Hematopoietic multipotent progenitor cell treated with erythropoietin and hydrocortisone succinate and interleukin-3 and kit ligand, for 8 days (in vitro differentiated cells): Measurements from ENCODE around the gene GXYLT2.
A peak's percentile ranks its signal among the peaks of the same experiment; 100 is the strongest.

Experiments used
- DNase-seq: peaks from one replicate; pipeline ENCODE4 v3.0.0-alpha.2; 2015

Gene GXYLT2

GRCh38 chr3:72941245-72941644, 53.4 kb downstream of the GXYLT2 start:
- no peak for DNase-seq

- no peak for DNase-seq
Observed at GRCh38 chr3:72942427-72942826, 54.6 kb downstream of the GXYLT2 start.

GRCh38 chr3:72944696-72945095, 56.9 kb downstream of the GXYLT2 start:
- DNase-seq, result no peak

- no peak for DNase-seq
Observed at GRCh38 chr3:72947715-72948490, 60.1 kb downstream of the GXYLT2 start.

GRCh38 chr3:72949016-72949415, 61.2 kb downstream of the GXYLT2 start:
- DNase-seq, result no peak

GRCh38 chr3:72950372-72950771, 62.5 kb downstream of the GXYLT2 start:
- no peak for DNase-seq

- DNase-seq, result no peak
Observed at GRCh38 chr3:72950801-72951200, 63.0 kb downstream of the GXYLT2 start.

GRCh38 chr3:72951259-72951722, 63.4 kb downstream of the GXYLT2 start:
- DNase-seq, result no peak

GRCh38 chr3:72953325-72953956, 65.6 kb downstream of the GXYLT2 start:
- no peak for DNase-seq

GRCh38 chr3:72957297-72957696, 69.5 kb downstream of the GXYLT2 start:
- no peak for DNase-seq

GRCh38 chr3:72959336-72959735, 71.5 kb downstream of the GXYLT2 start:
- no peak for DNase-seq

GRCh38 chr3:72960812-72961518, 73.1 kb downstream of the GXYLT2 start:
- DNase-seq, result peak; percentile 6

- no peak for DNase-seq
Observed at GRCh38 chr3:72961752-72962151, 73.9 kb downstream of the GXYLT2 start.

GRCh38 chr3:72962317-72962716, 74.5 kb downstream of the GXYLT2 start:
- no peak for DNase-seq

GRCh38 chr3:72964633-72965032, 76.8 kb downstream of the GXYLT2 start:
- no peak for DNase-seq

- no peak for DNase-seq
Observed at GRCh38 chr3:72968266-72968664, 80.4 kb downstream of the GXYLT2 start.

GRCh38 chr3:72969766-72970165, 81.9 kb downstream of the GXYLT2 start:
- DNase-seq, result no peak

- no peak for DNase-seq
Observed at GRCh38 chr3:72970942-72971341, 83.1 kb downstream of the GXYLT2 start.

- DNase-seq, result no peak
Observed at GRCh38 chr3:72972706-72973030, 84.8 kb downstream of the GXYLT2 start.

GRCh38 chr3:72973031-72973723, 85.3 kb downstream of the GXYLT2 start:
- DNase-seq, result no peak

- no peak for DNase-seq
Observed at GRCh38 chr3:72973786-72974185, 85.9 kb downstream of the GXYLT2 start.

GRCh38 chr3:72974956-72975355, 87.1 kb downstream of the GXYLT2 start:
- DNase-seq, result no peak

- no peak for DNase-seq
Observed at GRCh38 chr3:72976281-72976741, 88.5 kb downstream of the GXYLT2 start.
